ENCODE measurements around the gene SHANK3.

DNA sequence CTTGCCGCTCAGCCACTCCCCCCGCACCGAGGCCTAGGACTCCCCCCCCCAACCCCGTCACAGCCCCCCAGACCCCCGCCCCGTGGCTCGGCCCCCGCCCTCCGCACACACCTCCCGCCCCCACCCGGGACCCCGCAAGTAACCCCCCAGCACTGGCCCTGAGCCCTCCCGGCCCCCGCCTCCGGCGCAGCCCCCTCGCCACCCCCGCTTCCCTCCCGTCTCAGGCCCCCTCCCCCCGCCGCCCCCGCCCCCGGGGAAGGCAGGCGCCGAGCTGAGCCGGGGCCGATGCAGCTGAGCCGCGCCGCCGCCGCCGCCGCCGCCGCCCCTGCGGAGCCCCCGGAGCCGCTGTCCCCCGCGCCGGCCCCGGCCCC is 1.5 kb downstream of the SHANK3 start:
- TF ChIP-seq, protein P1, sequence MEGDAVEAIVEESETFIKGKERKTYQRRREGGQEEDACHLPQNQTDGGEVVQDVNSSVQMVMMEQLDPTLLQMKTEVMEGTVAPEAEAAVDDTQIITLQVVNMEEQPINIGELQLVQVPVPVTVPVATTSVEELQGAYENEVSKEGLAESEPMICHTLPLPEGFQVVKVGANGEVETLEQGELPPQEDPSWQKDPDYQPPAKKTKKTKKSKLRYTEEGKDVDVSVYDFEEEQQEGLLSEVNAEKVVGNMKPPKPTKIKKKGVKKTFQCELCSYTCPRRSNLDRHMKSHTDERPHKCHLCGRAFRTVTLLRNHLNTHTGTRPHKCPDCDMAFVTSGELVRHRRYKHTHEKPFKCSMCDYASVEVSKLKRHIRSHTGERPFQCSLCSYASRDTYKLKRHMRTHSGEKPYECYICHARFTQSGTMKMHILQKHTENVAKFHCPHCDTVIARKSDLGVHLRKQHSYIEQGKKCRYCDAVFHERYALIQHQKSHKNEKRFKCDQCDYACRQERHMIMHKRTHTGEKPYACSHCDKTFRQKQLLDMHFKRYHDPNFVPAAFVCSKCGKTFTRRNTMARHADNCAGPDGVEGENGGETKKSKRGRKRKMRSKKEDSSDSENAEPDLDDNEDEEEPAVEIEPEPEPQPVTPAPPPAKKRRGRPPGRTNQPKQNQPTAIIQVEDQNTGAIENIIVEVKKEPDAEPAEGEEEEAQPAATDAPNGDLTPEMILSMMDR (IDR thresholded peaks at IDR 0.05; ENCODE audit: insufficient read depth, low read depth, low read length): no peak
- no peak for TF ChIP-seq EZH2 (IDR thresholded peaks at IDR 0.05; ENCODE audit: insufficient read depth, low read length)
